HepG2 (cell line): ENCODE measurements around the gene TMOD2.

ENCODE experiments used
- BCL6 ChIP-seq: IDR thresholded peaks from 2 replicates; pipeline ENCODE4 v1.6.1; 2016; ENCODE audit warnings: missing genetic modification reagents, missing compliant biosample characterization
- CTCF ChIP-seq: sonication (generic); formaldehyde crosslinking; IDR thresholded peaks from 2 replicates; pipeline ENCODE4 v1.5.0; 2020; ENCODE audit warnings: mild to moderate bottlenecking, missing genetic modification reagents, moderate library complexity
- ELK4 ChIP-seq: sonication (generic); formaldehyde crosslinking; IDR thresholded peaks from 2 replicates; pipeline ENCODE4 v1.9.0; 2021; ENCODE audit warnings: missing genetic modification reagents, borderline replicate concordance
- EZH2 ChIP-seq: conservative IDR thresholded peaks from 2 replicates; pipeline ENCODE4 v1.6.1; 2012; ENCODE audit warnings: mild to moderate bottlenecking, low read depth, low read length, moderate library complexity
- MBNL3 ChIP-seq: fragments of 250-450 bp; sonication (Bioruptor Pico); conservative IDR thresholded peaks from 2 replicates; pipeline ENCODE4 v1.8.0; 2022; ENCODE audit warnings: mild to moderate bottlenecking, inconsistent platforms
- NCOA2 ChIP-seq: sonication (generic); formaldehyde crosslinking; IDR thresholded peaks from 2 replicates; pipeline ENCODE4 v1.8.0; 2022; ENCODE audit warnings: inconsistent platforms
- SAFB2 ChIP-seq: sonication (generic); formaldehyde crosslinking; IDR thresholded peaks from 2 replicates; pipeline ENCODE4 v1.5.1; 2020; ENCODE audit warnings: missing genetic modification reagents, low read depth, mild to moderate bottlenecking, borderline replicate concordance
- SMAD1 ChIP-seq: sonication (generic); formaldehyde crosslinking; IDR thresholded peaks from 2 replicates; pipeline ENCODE4 v1.4.0; 2020; ENCODE audit warnings: missing genetic modification reagents, low read depth, mild to moderate bottlenecking, borderline replicate concordance
- SMYD3 ChIP-seq: sonication (generic); formaldehyde crosslinking; IDR thresholded peaks from 2 replicates; pipeline ENCODE4 v1.8.1; 2023; ENCODE audit warnings: mild to moderate bottlenecking, missing genetic modification reagents
- ZFAT ChIP-seq: sonication (generic); formaldehyde crosslinking; conservative IDR thresholded peaks from 2 replicates; pipeline ENCODE4 v1.8.1; 2023; ENCODE audit warnings: missing genetic modification reagents, inconsistent platforms
- ZKSCAN5 ChIP-seq: sonication (generic); formaldehyde crosslinking; IDR thresholded peaks from 2 replicates; pipeline ENCODE4 v1.5.1; 2020; ENCODE audit warnings: mild to moderate bottlenecking, missing genetic modification reagents
- ZNF263 ChIP-seq: sonication (generic); formaldehyde crosslinking; IDR thresholded peaks from 2 replicates; pipeline ENCODE4 v1.4.0; 2020; ENCODE audit warnings: missing genetic modification reagents

GRCh38 chr15:51718219-51718618 is 33.2 kb upstream of the TMOD2 start:
- TF ChIP-seq CTCF (no peak), SAFB2 (CRISPR knock-in tag) (no peak), SMYD3 (CRISPR knock-in tag) (no peak), MBNL3 (CRISPR knock-in tag) (no peak), EZH2 (no peak), ZKSCAN5 (no peak), SMAD1 (CRISPR knock-in tag) (no peak), NCOA2 (CRISPR knock-in tag) (no peak), ZFAT (CRISPR knock-in tag) (no peak), ELK4 (CRISPR knock-in tag) (no peak), BCL6 (CRISPR knock-in tag) (no peak), ZNF263 (no peak)
